Measurements from ENCODE around the gene ZDHHC5.
"Not testable (repeated sequence)": the region's sequence is repeated elsewhere in the genome, so short reads cannot be mapped to it uniquely, and the experiment has no call there.

ZDHHC5 gene

DNA sequence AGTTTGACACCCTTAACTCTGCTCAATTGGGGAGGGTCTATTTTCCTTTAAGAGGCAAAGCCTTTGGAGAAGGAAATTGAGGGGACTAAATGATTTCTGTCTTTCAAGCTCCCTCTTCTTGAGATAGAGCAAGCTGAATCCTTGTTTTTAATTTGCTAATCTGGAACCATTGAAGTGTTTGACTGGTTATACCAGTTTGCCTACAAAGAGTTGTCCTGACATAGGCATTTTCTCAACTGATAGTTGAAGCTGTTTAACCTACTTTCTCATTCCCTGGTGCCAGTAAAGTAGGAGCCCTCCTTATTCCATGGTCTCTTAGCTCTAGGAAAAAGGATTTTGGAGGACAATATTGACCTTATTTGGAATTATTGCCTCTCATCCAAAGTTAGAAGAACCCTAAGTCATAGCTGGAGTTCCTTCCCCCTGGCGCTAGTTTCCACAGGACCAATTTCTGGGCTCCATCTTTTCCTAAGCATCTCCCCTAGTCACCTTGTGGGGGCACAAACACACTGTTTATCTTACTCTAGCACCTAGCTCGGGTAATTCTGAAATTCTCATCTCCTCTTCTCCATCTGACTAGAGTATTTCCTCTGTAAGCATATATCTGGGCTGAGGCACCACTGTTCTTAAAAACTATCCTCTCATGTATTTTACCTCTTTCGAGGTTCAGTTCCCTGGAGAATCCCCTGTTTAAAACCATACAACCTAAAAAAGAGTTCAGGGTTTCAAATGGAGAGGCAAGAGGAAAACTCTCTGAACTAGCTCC is 7.4 kb downstream of the ZDHHC5 start:
- DNase-seq, result no peak

DNA sequence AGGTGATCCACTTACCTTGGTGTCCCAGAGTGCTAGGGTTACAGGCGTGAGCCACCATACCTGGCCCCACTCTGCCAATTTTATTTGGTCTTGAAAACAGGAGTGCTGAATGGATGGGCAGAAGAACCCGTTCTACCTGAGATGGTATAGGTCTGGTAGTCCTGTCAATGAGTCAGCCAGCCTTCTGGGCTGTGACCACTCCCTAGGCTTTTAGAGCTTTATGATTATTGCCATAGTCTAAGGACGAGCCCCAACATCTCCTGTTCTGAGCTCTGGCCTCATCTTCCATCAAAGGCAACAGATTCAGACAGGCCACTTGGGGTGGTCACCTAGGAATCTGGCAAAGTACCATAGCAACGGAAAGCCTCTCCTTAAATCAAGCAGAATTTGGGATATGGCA is 11.5 kb downstream of the ZDHHC5 start:
- DNase-seq, result no peak

DNA sequence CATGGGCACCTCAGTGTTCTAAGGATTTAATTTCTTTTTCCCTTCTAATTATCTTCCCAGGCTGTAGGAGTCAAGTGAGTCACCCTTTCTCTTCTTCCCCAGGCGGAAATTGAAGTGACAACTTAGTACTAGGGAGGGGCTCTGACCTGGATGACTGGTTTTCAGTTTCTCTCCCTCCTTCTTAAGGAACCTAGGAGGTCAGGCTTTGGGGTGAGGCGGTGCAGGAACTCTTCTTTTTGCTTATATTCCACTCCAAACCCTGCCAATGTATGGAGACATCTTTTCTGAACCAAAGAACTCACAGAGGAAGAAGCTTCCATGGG is 12.6 kb downstream of the ZDHHC5 start:
- DNase-seq, result no peak

DNA sequence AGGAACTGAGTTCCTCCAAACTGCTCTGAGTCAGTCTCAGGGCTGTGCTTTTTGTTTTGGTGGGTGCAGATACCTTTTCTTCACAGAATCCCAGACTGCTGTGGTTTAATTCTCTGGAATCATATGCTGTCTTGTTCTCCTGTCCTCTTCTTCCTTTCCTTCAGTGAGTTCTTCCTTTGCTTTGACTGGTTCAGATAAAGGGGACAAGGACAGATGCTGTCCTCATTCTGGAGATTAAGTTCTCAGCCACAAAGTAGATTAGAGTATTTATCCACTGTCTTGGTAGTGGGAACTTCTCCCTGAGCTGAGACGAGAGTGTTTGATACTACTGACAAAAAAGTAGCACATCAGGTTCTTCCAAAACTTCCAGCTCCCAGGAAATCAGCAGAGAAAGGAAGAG is 13.3 kb downstream of the ZDHHC5 start:
- no peak for DNase-seq

DNA sequence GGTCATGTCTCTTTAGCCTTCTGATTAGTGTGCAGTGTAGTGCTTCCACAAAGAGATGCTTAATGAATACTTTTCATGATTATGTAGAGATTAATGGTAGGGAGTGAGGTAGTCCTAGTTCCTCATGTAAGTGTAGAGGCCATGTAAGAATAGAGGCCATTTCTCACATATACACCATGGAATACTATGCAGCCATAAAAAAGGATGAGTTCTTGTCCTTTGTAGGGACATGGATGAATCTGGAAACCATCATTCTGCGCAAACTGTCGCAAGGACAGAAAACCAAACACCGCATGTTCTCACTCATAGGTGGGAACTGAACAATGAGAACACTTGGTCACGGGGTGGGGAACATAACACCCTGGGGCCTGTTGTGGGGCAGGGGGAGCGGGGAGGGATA is 22.6 kb downstream of the ZDHHC5 start:
- not testable (repeated sequence) for DNase-seq

DNA sequence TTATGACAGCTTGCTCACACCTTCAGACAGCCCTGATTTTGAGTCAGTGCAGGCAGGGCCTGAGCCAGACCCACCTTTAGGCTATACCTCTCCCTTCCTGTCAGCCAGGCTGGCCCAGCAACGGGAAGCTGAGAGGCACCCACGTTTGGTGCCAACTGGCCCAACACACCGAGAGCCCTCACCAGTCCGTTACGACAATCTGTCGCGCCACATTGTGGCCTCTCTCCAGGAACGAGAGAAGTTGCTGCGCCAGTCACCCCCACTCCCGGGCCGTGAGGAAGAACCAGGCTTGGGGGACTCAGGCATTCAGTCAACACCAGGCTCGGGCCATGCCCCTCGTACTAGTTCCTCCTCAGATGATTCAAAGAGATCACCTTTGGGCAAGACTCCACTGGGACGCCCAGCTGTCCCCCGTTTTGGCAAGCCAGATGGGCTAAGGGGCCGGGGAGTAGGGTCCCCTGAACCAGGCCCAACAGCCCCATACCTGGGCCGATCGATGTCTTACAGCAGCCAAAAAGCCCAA is 31.0 kb downstream of the ZDHHC5 start:
- DNase-seq, result no peak

DNA sequence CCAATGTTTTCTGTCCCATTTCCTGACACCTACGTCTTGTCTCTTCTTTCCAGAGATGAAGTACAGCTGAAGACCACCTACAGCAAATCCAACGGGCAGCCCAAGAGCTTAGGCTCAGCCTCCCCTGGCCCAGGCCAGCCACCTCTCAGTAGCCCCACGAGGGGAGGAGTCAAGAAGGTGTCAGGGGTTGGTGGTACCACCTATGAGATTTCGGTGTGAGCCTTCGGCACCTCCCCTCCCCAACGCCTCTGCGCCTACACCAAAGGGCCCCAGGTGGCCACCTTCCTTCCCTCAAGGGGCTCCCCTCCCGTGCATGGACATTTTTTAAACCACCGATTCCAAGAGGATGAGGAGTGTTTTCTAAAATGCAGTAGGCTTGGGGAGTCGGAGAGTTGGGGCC is 31.9 kb downstream of the ZDHHC5 start:
- no peak for DNase-seq

DNA sequence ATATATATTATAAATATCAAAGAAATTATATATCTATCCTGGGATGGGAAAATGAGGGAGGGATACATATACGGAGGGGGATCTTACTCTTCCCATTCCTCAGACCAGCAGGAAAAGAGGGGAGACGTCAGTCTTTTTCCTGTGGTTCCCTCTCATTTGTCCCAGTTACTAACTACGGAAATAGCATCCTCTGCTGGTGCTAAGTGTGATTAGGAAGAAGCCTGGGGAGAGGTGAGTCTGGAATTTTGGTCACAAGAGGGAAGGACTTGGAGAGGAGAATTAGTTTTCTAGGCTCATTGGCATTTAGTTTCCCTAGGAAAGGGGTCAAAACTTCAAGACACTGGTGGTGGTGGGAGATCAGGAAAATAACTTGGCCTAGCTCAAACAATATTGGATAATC is 32.5 kb downstream of the ZDHHC5 start:
- no peak for DNase-seq

DNA sequence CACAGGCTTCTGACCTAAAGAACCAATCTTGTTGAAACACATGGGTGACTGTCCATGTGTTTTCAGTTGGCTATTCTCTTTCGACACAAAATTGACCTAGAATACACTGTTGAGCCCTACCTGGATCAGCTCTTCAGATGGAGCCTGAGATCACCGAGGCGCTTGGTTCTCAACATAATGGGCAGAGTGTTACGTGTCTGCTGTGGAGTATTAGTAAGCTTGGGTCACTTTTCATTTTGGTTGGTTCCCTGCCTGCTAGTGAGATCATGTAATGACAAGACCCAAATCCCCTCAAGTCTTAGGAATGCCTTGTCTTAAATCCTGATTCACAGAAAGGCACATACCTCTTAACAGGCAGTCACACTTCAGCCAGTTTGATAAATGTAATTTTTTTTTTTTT is 35.4 kb downstream of the ZDHHC5 start:
- DNase-seq, result no peak

DNA sequence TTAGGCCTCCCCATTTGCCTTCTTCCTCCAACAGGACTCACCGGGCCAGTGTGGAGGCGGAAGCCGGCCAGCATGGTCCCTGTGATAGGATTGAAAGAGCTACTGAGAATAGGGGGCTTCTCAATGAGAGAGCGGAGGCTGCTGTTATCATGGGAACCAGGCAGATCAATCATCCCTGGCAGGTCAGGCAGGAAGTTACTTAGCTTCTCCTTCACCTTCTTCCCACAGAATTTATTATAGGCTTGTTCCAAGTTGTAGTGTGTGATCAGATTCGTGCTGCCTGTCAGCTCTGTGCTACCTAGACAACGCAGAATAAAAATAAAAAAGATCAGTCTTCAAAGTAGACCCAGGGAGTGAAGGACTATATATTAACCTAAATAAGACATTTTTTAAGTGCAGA is 37.0 kb downstream of the ZDHHC5 start:
- DNase-seq, result no peak

DNA sequence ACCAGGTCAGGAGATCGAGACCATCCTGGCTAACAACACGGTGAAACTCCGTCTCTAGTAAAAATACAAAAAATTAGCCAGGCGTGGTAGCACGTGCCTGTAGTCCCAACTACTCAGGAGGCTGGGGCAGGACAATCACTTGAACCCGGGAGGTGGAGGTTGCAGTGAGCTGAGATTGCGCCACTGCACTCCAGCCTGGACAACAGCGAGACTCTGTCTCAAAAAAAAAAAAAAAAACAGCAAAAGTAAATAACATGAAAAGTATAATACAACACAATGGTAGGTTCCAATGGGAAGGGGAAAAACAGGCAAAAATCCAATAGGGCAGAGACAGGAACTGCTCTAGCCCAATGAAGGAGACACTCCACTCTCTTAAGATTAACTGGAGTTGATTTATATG is 37.5 kb downstream of the ZDHHC5 start:
- DNase-seq, result not testable (repeated sequence)

DNA sequence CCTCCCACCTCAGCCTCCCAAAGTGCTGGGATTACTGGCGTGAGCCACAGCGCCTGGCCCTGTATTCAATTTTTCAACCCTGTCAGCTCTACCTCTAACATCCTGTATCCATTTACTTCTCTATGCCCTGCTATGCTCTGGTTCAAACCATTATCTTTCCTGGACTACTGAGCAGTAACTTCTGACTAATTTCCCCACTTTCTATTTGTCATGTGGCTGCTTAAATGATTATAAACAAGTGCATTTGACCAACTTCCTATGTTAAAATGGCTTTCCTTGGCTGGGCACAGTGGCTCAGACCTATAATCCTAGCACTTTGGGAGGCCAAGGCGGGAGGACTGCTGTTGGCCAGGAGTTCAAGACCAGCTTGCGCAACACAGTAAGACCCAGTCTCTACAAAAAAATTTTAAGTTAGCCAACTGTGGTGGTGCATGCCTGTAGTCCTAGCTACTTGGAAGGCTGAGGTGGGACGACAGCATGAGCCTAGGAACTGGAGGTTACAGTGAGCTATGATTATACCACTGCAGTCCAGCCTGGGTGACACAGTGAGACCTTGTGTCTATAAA is 42.0 kb downstream of the ZDHHC5 start:
- no peak for DNase-seq

DNA sequence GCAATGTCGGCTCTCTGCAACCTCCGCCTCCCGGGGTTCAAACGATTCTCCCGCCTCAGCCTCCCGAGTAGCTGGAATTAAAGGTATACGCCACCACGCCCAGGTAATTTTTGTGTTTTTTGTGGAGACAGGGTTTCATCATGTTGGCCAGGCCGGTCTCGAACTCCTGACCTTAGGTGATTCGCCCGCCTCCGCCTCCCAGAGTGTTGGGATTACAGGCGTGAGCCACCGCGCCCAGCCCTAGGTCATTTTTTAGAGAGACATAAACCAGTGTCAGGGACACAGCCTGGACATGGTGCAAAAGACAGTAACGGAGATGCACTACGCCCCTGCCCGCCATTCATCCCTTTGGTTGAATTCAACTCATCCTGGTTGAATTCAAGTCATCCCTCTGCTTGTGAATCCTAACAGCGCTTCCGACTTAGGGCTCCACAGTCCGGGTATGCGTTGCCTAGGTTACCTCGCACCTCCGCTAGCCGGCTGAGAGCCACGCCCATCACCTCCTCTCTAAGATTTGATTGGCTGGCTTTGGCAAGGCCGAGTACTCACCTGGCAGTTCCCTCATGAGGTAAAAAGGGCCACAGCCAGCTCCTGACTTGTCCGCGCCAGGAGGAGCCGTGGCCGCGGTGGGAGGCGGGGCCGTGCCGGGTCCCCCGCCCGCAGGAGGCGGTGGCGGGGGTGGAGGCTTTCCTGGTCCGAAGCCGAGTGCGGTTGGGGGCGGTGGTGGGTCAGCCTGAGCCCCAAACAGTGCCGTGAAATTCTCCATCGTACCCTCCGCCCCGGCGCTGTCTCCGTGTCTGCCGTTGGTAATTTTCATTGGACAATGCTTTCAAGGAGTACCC is 43.7 kb downstream of the ZDHHC5 start, which contains the start of gene MED19:
TSS of gene MED19 (minus strand) at position 802 of the 842 bp plus-strand sequence. CDS start at position 766, 36 bp downstream.
- DNase-seq, result peak; percentile 93 to 95

DNA sequence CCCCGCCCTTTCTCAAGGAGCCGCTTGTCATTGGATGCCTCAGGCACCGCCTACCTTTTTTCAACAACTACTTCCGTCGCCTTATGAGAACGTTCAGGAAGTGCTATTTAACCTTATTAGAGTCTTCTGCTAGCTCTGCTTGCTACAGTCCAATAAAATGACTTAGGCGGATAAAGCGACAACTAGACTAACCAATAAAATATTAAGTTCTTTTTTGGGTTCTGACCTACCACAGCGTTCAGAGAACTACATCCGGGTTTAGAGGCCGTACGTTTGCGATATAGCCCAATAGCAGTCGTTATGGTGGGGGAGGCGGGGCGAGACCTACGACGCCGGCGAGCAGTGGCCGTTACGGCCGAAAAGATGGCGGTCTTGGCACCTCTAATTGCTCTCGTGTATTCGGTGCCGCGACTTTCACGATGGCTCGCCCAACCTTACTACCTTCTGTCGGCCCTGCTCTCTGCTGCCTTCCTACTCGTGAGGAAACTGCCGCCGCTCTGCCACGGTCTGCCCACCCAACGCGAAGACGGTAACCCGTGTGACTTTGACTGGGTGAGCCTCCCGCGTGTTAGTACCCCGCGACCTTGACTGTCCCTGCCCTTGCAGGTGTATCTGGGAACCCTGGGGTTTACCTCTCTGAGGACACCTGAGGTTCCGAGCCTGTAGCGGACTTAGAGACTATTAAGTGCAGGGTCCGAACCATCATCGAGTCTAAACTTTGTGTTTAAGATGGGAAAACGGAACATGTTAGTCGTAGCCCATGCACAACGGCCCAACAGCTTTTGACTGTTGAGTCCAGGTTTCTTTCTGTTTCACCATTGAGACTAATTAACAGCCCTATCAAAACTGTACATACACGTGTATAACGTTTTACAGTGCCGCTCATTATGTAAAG is 44.6 kb downstream of the ZDHHC5 start, which contains the start of gene TMX2:
TSS of gene TMX2 (plus strand) at position 338 of the 895 bp plus-strand sequence. CDS start at position 364, 26 bp downstream.
- DNase-seq, result peak; percentile 98

DNA sequence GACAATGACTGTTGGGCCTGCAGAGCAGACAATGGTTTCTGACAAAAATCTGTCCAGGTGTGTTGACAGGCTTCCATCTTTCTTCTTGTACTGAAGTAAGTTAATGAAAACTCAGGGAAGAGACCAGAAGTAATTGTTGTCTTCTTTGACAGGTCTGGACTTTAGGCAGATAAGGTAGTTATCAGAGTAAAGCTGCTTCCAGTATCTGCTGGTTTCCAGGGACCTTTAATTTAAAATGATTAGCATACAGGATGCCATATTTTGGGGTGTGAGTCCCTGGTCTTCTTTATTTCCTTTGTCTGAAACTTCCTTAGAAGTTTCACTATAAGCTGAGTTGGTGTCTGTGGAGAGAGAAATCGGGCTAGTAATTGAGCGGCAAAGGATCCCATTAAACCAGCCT is 45.9 kb downstream of the ZDHHC5 start:
- DNase-seq, result no peak

DNA sequence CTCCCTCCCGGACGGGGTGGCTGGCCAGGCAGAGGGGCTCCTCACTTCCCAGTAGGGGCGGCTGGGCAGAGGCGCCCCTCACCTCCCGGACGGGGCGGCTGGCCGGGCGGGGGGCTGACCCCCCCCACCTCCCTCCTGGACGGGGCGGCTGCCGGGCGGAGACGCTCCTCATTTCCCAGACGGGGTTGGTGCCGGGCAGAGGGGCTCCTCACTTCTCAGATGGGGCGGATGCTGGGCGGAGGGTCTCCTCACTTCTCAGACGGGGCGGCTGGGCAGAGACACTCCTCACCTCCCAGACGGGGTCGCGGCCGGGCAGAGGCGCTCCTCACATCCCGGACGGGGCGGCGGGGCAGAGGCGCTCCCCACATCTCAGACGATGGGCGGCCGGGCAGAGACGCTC is 48.8 kb downstream of the ZDHHC5 start:
- DNase-seq, result not testable (repeated sequence)

DNA sequence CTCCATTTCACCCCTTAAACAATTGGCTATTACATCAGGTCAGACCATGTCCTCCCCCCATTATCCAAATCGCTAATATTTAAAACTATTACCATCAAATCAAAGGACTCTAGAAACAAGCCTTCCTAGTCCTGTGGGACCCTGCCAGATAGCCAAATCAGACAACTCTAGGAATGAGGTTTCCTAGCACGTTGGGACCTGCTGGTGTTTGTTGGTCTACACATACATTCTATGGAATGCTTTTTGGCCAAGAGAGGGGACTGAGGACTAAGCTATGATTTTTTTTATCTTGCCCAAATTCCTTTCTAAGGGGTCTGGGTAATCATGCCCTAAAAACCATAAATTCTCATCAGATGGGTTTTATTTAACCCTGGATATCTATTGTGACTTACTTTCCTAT is 59.3 kb downstream of the ZDHHC5 start:
- no peak for DNase-seq

DNA sequence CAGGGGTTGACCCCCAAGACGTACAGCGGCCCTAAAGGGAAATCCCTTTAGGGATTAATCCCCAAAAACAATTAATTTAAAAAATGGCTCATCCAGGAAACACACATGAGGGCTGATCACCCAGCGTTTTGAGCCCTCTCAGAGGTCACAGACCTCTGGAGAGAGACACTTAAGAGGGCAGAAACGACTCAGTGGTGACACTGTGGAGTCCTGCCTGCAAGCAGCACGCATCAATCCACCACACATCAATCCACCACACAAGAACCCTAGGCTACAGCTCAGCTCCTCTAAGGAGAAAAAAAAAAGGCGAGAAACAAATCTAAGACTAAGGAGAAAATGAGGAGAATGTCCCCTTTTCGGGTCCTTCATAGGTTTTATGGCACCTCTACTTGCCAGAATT is 60.9 kb downstream of the ZDHHC5 start:
- no peak for DNase-seq

DNA sequence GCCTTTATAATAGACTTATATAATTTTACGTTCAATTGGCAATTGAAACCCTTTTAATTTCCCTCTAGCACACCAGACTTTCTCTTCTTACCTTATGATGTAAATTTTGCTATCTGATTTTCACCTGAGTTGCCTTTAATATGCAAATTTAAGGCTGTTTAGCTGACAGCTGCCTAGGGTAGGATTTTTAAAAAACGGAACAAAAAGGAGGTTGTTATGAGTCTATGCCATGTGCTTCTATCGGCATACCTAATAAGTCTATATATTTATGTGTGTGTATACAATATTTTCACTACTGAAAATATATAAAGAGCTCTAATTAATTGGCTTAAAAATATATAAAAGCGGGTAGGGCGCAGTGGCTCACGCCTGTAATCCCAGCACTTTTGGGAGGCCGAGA is 61.6 kb downstream of the ZDHHC5 start:
- DNase-seq, result no peak

DNA sequence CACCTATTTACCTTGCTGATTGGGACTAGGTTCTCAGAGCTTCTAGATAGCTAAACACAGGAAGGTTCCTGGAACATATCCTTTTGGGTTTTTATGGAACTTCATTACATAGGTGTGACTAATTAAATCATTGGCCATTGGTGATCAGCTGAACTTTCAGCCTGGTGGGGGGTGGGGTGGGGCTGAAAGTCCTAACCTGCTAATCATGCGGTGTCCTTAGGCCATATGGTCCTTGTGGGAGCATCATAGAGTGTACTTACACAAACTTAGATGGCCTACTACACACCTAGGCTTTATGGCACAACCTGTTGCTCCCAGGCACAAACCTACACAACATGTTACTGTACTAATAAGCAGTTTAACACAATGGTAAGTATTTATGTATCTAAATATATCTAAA is 64.7 kb downstream of the ZDHHC5 start:
- no peak for DNase-seq

DNA sequence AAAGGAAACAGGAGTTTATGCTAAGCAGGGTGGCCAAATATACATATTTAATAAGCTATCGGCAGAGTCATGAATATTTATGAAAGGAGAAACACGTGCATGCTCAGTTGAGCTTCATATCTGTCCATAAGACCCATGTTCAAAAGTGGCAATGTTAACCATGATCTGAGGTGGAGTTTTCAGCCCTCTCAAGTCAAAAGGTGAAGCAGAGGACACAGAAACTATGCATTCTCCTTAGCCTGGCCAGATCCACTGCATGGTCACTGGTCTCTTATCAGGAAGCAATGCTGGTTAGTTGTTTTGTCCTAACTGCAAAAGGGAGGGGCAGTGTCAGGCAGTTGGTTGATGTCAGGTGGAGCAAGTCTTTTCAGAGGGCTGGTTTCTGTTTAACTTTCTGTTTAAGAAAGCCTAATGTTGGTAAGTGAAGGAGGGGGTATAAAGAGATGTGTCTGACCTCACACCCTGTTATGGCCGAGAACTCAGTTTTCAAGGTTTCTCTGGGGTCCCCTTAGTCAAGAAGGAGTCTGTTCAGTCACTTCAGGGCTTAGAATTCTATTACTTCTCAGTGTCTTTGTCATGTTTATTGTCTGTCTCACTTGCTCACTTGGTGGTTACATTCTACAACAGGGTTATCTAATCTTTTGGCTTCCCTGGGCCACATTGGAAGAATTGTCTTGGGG is 67.8 kb downstream of the ZDHHC5 start:
- no peak for DNase-seq
